Measurements from ENCODE around the gene CNPY3.
A peak's percentile ranks its signal among the peaks of the same experiment; 100 is the strongest.
"Not testable (repeated sequence)": the region's sequence is repeated elsewhere in the genome, so short reads cannot be mapped to it uniquely, and the experiment has no call there.

The CNPY3 gene

GRCh38 chr6:42916288-42916687 lies 13.0 kb upstream of the CNPY3 start:
- no peak for DNase-seq

GRCh38 chr6:42921801-42922200 lies 7.5 kb upstream of the CNPY3 start:
- DNase-seq: no peak

GRCh38 chr6:42923666-42924065 lies 5.6 kb upstream of the CNPY3 start:
- DNase-seq: no peak

GRCh38 chr6:42925248-42925857 lies 3.9 kb upstream of the CNPY3 start:
- no peak for DNase-seq

- peak; percentile 75 for DNase-seq
These were observed 611 bp downstream of the CNPY3 start for GRCh38 chr6:42929821-42930360.

- no peak for DNase-seq
These were observed 3.1 kb downstream of the CNPY3 start for GRCh38 chr6:42932412-42932811.

- no peak for DNase-seq
These were observed 3.9 kb downstream of the CNPY3 start for GRCh38 chr6:42933205-42933604.

- no peak for DNase-seq
These were observed 6.0 kb downstream of the CNPY3 start for GRCh38 chr6:42935322-42935721.

- DNase-seq: no peak
These were observed 7.1 kb downstream of the CNPY3 start for GRCh38 chr6:42936398-42936797.

GRCh38 chr6:42937548-42938427 lies 8.5 kb downstream of the CNPY3 start:
- no peak for DNase-seq

GRCh38 chr6:42938428-42938796 lies 9.1 kb downstream of the CNPY3 start:
- no peak for DNase-seq

GRCh38 chr6:42938987-42939809 lies 9.9 kb downstream of the CNPY3 start:
- DNase-seq: no peak

- no peak for DNase-seq
These were observed 10.5 kb downstream of the CNPY3 start for GRCh38 chr6:42939810-42940167.

GRCh38 chr6:42940493-42941045 lies 11.3 kb downstream of the CNPY3 start:
- DNase-seq: no peak

- DNase-seq: not testable (repeated sequence)
These were observed 12.1 kb downstream of the CNPY3 start for GRCh38 chr6:42941356-42941755.

GRCh38 chr6:42942444-42942843 lies 13.2 kb downstream of the CNPY3 start:
- no peak for DNase-seq

- no peak for DNase-seq
These were observed 18.7 kb downstream of the CNPY3 start for GRCh38 chr6:42947950-42948349.

GRCh38 chr6:42952389-42952788 lies 23.1 kb downstream of the CNPY3 start:
- no peak for DNase-seq

- DNase-seq: not testable (repeated sequence)
These were observed 25.1 kb downstream of the CNPY3 start for GRCh38 chr6:42954405-42954804.

GRCh38 chr6:42958125-42958524 lies 28.8 kb downstream of the CNPY3 start:
- no peak for DNase-seq

GRCh38 chr6:42959917-42960242 lies 30.6 kb downstream of the CNPY3 start:
- DNase-seq: no peak

GRCh38 chr6:42960243-42961019 lies 31.2 kb downstream of the CNPY3 start, which contains the start of gene GNMT:
Gene GNMT, plus strand, starts transcription at chr6:42960754. Its CDS starts 14 bp downstream, at chr6:42960768.
- DNase-seq: no peak
